Breast epithelium (tissue), 3 donors: ENCODE measurements around the gene TMSB10.

Experiments
- CTCF ChIP-seq, 3 donors: fragments of 450-650 bp; IDR thresholded peaks; one replicate each; pipeline ENCODE4 v1.5.1; 2016 to 2017; ENCODE audit warnings: antibody characterized with exemption in 3 of 3, mild to moderate bottlenecking in 3 of 3, moderate library complexity in 3 of 3
- POLR2AphosphoS5 ChIP-seq, 3 donors: sonication (generic); formaldehyde crosslinking; IDR thresholded peaks; one replicate each; pipeline ENCODE4 v1.6.1; 2017; ENCODE audit warnings: antibody characterized with exemption in 3 of 3

- TF ChIP-seq POLR2AphosphoS5 (IDR thresholded peaks at IDR 0.05), result peak in 2 of 3 donors; percentile 30 to 44
- TF ChIP-seq CTCF (IDR thresholded peaks at IDR 0.05), result no peak
Observed at GRCh38 chr2:84904717-84905174, 710 bp upstream of the TMSB10 start.
